GM08714 (cell line): ENCODE measurements around the gene ERICH6B.

Experiments
- H3K4me3 ChIP-seq: fragments of 200-500 bp; sonication (Bioruptor generic); 2 replicates; pipeline ENCODE4 v1.5.1; 2014; ENCODE audit warnings: mild to moderate bottlenecking, low read length, inconsistent platforms
- ZNF274 ChIP-seq: IDR thresholded peaks from 2 replicates; pipeline ENCODE4 v1.6.1; 2012; ENCODE audit warnings: mild to moderate bottlenecking, low read depth, low read length

Gene ERICH6B

DNA sequence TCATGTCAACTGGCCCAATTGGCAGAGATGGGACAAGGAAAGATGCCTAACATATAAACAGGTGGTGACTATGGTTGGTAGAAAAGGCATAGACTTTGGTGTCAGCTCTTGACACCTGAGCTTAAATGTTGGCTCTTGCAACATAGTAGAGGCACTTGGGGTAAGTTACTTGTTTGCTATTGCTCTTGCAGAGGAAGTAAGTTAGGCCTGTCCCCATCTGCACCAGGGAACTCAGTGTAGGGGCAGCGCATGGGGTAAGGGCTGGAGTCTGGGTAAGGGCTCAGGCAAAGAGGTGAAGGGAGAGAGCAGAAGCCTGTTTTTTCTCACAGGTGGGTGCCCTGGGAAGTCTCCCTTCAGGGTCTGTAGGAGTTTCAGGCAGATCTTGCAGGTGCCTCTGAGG lies 27.6 kb downstream of the ERICH6B start:
- no peak overlapping the region for H3K4me3 ChIP-seq
- no peak for TF ChIP-seq ZNF274

DNA sequence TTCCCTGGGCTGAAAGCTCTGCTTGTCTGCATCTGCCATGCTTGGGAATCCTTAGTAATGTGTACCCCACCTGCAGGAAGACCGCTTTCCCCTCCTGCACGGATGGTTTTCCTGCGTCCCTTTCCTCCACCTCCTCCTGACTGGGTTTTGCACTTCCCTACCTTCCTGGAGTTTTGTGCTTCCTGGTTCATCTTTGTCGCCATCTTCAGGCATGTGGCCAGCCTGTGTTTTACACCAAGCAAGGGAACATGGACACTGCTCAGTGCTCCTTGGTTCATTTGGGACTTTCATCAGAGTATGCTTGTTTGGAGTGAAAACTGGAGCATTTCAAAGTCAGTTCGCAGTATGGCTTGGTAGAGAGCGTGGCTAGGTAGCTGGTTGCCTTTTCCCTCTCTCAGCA lies 30.7 kb downstream of the ERICH6B start:
- no peak overlapping the region for H3K4me3 ChIP-seq
- no peak for TF ChIP-seq ZNF274

DNA sequence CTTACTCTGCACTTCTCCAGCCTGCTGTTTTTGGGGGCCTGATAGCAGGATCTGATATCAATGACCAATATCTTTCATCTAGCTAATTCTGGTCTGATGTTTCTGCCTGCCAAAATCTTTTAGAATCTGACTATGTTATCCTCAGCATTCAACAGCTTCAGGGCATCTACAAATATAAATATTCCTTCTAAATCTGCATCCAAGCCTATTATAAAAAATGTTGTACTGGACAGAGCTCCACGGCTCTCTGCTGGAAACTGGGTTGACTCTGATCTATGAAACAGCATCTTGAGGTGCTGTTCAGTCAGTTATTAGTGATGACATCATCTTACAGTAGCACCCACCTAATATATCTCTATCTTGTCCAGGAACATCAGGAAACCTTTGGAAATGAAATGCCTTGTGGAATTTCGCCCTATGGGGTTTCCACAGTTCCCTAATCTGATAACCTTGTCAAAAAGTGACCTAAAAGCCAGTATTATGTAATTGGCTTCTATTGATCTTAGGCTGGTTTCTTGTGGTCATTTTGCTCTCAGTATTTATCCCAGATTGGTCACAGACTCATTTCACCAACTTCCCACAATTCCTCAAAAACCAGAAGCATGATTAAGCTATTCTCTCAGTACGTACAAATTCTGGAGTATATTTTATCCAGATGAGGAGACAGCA lies 33.0 kb downstream of the ERICH6B start:
- no peak for TF ChIP-seq ZNF274
- no peak overlapping the region for H3K4me3 ChIP-seq

DNA sequence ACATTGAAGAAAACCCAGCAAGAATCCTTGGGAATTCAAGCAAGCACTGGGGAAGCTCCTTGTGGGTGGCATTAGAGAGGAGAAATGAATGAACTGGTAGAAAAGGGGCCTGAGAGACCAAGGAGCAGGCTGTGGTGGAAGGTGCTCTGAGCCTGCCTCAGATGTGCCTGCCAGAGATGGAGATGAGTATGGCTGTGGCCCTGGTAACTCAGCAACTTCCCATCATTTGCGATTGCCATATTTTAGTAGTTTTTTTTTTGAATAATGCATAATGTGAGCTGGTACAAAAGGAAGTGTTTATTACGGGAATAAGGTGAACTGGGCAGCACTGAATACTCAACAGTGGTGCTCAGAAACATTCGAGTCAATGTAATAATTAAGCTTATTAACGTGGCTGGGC lies 39.1 kb downstream of the ERICH6B start:
- no peak for TF ChIP-seq ZNF274
- no peak overlapping the region for H3K4me3 ChIP-seq

DNA sequence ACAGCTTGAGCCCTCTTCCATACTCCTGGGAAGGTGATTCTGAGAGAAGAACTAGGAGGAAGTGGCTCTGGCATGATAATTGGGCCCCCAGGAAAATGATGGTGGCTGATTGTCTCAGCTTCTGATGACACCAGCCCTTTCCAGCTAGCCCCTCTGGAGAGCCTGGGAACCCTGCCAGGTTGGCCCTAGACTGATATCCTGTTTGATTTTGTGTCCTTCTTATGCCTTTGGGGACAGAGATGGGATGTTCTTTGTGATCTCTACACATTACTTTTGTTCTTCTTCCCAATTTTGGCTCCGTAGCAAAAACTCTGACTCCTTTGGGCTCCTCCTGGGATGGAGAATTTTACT lies 39.7 kb downstream of the ERICH6B start:
- H3K4me3 ChIP-seq = no peak overlapping the region
- no peak for TF ChIP-seq ZNF274

DNA sequence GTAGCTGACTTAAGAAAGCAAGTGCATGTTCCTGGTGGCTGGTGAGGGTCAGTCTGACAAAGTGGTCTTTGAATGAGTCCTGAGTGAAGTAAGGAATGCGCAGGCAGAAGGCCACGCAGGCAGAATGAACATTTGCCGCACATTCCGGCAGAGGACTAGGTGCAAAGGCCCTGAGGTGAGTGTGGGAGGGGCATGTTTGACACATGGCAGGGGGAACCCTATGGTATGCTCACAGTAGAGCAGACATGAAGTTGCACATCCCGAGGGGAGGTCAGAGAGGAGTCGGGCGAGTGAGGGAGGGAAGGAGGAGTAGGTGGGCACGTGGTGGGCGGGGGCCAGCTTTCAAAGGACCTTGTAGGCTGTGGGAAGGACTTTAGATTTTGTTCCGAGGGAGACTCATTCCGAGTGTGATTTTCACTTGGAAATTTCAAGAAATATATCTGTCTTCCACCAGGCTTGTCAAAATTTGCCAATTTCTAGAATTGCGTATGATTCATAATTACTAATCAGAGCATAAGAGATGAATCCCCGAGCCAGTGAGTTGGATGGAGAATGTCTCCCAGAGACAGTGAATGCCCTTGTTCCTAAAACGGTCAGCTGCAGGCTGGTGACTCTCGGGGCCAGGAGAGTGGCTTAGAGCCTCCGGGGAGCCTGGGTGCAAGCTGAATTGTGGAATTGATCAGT lies 40.3 kb downstream of the ERICH6B start:
- H3K4me3 ChIP-seq = no peak overlapping the region
- TF ChIP-seq ZNF274 = no peak

DNA sequence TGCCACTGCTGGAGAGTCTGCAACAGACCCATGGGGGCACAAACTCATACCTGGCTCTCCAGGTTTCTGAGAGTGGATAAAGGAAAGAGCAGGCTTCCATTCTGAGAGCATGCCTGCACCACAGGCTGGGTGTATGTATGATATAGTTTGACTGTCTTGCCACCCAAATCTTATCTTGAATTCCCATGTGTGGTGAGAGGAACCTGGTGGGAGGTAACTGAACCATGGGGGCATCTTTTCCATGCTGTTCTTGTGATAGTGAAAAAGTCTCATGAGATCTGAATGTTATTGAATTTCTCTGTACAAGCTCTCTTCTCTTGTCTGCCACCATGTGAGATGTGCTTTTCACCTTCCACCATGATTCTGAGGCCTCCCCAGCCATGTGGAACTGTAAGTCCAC lies 50.2 kb downstream of the ERICH6B start:
- TF ChIP-seq ZNF274 = no peak
- no peak overlapping the region for H3K4me3 ChIP-seq

DNA sequence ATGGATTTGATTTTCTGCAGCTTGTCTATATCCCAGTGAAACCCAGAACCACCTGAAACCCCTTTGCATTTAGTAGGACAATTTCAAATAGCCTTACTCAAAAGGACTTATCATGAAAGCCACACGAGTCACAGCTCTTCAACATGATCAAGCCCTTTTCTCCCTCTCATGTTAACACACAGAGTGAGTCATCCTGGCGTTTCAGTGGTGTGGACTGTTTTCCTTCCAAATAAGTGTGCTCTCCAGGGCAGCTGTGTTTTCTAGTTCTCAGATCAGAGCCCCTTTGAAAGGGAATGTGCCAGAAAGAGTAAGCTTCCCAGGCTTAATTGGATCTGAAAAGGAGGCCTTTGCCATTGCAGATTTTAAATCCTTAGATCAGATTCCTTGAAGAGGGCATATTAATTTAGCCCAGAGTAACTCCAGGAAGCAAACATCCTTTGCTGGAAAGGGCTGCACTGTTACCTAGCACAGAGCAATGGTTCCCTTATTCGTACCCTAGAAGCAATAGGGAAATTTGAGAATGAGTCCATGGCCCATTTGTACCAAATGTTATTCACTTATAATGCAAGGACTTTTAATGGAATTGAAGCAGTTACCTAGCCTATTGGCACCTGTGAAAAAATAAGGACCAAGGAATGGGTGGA lies 51.3 kb downstream of the ERICH6B start:
- TF ChIP-seq ZNF274 = no peak
- no peak overlapping the region for H3K4me3 ChIP-seq

DNA sequence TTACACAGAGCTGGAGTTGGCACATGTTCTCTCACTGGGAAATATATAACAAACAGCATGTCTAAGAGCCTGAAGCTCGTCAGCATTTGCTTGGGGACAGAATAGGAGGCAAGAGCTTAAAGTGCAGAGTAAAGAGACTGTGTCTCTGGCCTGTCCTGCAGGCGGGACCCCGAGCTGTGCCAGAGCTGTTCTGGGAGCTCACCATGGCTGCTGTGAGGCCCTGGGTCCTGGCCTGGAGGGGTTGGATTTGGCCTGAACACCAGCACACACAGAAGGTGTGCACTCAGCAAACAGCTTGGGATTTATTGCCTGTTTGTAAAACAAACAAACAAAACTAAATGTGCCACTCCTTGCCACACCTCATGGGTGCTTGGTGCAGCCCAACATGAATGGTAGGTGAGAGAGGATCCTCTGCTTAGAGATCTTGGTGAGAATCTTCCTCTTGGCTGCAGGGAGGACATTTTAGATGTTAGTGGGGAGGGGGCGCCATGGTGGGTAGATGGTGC lies 60.9 kb downstream of the ERICH6B start:
- no peak for TF ChIP-seq ZNF274

DNA sequence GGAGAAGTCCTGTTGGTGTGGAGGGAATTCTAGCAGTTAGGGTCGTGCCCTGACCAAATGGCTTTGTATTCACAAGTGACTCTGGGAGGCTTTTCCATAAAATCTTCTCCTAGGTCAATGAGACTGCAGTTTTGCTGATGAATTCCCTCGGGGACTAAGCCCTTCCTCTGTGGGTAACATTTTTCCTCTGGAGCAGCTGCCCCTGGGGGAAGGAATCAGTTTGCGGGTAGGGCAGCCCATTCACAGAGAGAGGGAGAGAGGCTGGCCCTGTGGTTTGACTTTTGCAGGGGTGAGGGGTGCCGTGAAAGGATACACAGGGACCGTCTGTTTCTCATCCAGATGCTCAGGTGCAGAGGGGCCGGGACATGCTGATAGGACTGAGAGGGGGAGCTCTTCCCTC lies 67.3 kb downstream of the ERICH6B start:
- no peak for TF ChIP-seq ZNF274
- no peak overlapping the region for H3K4me3 ChIP-seq

More for the DNA sequence above, 60.9 kb downstream of the ERICH6B start:
- no peak overlapping the region for H3K4me3 ChIP-seq

DNA sequence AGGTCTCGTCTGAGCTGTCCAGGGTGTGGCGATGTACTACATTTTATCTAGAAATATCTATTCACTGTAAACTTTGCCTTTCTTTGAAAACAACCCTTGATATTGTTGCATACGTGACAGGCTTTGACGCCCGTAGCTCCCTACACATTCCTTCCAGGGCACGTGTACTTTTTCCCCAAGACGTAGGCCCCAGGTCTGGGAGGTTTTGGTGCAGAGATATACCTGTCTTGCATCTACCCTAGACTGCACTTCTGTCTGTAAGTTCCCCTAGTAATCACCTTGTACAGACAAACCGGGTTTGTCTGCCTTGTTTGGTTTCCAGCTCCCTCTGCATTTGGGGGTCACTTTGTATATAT lies 69.2 kb downstream of the ERICH6B start:
- H3K4me3 ChIP-seq = no peak overlapping the region
- TF ChIP-seq ZNF274 = no peak

DNA sequence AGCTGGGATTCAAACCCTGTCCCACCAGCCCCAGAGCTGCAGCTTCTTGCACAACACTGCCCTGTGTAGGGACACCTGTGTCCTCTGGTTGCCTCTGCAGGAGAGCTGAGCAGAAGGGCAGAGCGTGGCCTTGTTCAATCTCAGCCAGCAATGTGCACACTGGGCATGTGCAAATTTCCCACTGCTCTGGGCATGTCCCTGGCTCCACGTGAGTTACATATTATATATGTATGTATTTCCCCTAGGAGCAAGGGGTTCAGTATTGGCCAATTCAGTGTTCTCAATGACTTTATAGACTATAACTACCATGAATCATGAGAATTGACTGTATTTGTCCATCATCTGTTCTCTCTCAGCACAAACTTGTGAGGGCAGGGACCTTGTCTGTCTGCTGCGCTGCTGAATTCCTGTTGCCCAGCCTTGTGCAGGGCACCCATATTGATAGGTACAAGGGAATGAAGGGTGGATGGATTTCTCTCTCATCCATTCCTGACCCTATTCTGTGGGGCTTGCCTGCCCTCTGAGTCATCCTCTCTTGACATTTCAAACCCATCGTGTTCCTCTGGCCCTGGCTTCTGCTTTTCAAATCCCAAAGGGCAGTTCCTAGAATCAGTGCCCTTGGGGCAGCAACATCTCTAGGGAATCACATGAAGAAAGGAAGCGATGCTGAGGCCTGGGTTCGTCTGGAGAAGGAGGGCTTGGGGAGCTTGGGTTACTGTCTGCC lies 69.7 kb downstream of the ERICH6B start:
- H3K4me3 ChIP-seq = no peak overlapping the region
- TF ChIP-seq ZNF274 = no peak

DNA sequence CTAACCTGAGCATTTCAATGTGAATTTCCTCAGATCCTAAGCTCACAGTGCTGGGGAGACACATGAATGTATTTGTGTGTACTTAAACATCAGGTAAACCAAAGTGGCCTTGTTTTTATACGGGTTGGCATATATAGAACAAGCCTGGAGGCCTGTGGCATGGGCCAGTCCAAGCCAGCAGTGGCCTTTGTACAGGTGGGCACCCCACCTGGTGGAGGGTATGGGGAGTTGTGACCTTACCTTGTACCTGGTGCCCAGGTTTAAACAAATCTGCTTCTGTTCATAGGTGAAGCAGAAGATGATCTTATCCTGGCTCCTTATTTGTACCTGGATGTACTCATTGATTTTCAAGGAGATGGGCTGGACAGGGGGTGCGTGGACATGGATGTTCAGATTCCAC lies 71.0 kb downstream of the ERICH6B start:
- no peak for TF ChIP-seq ZNF274
- H3K4me3 ChIP-seq = no peak overlapping the region

DNA sequence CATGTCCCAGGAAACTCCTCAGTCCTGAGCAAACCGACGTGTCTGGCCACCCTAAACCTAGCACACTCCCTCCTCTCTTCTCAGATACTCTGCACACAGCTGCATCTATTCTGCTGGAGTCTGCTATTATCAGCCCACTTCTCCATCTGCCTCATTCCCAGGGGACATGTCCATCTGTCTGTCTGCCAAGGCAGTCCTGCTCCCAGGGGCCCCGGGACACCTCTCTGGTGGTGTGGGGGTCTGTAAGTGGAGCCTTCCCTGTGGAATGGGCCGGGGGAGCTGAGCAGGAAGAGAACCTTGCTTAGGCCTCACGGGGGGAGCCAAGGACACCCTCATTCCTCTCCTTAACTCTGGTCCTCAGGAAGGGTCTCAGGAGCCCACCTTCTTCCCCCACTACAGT lies 72.7 kb downstream of the ERICH6B start:
- TF ChIP-seq ZNF274 = no peak

DNA sequence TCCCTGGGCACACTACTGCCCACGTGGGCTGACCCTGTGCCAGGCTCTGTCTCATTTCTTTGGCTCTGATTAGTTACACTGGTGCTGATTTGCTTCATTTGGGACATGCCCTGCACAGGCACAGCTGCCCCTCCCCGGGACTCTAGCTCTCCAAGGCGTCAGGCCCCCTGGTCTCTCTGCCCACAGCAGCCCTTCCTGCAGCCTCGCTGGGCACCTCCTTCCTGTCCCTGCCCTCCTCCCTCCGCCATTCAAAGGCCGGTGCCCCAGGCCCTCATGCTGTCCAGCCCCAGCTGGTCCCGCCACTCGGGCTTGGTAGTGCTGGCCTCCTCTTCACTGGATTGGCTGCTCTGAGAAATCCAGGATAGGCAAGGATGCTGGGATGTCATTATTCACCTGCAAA lies 73.1 kb downstream of the ERICH6B start:
- TF ChIP-seq ZNF274 = no peak
- H3K4me3 ChIP-seq = no peak overlapping the region

More for the DNA sequence above, 72.7 kb downstream of the ERICH6B start:
- no peak overlapping the region for H3K4me3 ChIP-seq
